ENCODE results near the gene OSBP2.
A peak's percentile ranks its signal among the peaks of the same experiment; 100 is the strongest.
"Not testable (repeated sequence)": the region's sequence is repeated elsewhere in the genome, so short reads cannot be mapped to it uniquely, and the experiment has no call there.

OSBP2 gene, protein sequence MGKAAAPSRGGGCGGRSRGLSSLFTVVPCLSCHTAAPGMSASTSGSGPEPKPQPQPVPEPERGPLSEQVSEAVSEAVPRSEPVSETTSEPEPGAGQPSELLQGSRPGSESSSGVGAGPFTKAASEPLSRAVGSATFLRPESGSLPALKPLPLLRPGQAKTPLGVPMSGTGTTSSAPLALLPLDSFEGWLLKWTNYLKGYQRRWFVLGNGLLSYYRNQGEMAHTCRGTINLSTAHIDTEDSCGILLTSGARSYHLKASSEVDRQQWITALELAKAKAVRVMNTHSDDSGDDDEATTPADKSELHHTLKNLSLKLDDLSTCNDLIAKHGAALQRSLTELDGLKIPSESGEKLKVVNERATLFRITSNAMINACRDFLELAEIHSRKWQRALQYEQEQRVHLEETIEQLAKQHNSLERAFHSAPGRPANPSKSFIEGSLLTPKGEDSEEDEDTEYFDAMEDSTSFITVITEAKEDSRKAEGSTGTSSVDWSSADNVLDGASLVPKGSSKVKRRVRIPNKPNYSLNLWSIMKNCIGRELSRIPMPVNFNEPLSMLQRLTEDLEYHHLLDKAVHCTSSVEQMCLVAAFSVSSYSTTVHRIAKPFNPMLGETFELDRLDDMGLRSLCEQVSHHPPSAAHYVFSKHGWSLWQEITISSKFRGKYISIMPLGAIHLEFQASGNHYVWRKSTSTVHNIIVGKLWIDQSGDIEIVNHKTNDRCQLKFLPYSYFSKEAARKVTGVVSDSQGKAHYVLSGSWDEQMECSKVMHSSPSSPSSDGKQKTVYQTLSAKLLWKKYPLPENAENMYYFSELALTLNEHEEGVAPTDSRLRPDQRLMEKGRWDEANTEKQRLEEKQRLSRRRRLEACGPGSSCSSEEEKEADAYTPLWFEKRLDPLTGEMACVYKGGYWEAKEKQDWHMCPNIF

DNA sequence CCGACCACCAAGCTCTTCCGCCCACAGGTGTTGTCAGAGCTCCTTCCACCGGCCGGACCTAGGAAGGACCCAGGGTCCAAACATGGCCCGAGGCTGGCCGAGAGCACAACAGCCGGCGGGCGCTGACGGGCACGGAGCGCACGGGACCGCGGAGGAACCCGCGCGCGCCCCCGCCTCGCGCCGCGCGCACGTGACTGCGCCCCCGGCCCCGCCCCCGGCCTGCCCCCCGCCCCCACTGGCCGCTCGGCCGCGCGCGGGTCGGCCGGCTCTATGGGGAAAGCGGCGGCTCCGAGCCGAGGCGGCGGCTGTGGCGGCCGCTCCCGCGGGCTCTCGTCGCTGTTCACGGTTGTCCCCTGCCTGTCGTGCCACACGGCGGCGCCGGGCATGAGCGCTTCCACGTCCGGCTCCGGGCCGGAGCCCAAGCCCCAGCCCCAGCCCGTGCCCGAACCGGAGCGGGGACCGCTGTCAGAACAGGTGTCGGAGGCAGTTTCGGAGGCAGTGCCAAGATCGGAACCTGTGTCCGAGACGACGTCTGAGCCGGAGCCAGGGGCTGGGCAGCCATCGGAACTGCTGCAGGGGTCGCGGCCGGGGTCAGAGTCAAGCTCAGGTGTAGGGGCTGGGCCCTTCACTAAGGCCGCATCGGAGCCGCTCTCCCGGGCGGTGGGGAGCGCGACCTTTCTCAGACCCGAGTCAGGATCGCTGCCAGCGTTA is at the start of gene OSBP2:
Gene OSBP2 (plus strand): TSS at position 235 of the 711 bp plus-strand sequence. CDS start 36 bp downstream, at position 271.
- peak; percentile 10 for DNase-seq

DNA sequence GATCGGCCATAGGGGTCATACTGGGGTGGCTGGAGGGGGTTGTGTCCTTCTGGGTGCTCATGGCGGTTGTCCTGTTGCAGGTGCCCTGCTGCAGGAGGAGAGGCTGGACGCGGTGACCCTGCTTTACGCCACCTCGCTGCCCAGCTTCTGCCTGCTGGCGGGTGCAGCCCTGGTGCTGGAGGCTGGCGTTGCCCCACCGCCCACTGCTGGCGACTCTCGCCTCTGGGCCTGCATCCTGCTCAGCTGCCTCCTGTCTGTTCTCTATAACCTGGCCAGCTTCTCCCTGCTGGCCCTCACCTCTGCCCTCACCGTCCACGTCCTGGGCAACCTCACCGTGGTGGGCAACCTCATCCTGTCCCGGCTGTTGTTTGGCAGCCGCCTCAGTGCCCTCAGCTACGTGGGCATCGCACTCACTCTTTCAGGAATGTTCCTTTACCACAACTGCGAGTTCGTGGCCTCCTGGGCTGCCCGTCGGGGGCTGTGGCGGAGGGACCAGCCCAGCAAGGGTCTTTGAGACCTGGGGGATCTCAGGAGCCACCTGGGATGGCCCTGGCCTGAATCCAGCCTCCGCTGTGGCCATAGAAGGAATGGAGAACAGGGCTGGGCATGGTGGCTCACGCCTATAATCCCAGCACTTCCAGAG is 48.0 kb upstream of the OSBP2 start:
- DNase-seq: no peak

DNA sequence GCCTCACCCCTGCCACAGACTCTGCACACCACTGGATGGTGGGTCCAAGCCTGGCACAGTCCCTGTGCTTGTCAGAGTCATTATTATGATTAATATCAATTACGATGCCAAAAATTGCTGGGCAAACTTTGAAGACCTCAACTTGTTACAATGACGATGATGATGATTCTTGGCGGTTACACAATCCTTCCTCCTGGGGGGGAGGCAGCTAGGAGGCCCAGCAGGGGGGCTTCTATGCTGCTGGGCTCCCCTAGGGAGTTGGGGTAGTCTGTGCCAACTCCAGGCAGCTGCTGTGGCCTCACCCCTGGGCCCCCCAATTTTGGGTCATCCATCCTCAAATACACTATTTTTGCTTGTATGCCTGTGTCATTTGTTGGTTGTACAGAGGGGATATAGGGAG is 47.1 kb upstream of the OSBP2 start:
- DNase-seq: no peak

DNA sequence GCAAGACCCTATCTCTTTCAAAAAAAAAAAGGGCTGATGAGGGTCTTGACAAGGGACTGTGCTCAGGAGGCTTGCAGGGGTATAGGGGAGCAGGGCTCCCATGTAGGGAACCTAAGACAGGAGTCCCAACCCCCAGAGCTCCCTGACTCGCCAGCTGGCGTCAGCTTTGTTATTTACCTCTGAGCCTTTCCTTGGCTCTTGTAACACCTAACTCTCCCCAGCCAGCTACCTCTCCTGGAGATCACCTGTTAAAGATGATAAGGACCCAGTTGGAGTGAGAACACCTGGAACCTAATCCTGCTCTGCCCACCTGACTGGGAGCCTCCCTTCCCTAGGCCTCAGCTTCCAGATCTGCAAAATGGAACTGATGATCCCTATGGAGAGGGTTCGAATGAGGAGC is 45.8 kb upstream of the OSBP2 start:
- no peak for DNase-seq

DNA sequence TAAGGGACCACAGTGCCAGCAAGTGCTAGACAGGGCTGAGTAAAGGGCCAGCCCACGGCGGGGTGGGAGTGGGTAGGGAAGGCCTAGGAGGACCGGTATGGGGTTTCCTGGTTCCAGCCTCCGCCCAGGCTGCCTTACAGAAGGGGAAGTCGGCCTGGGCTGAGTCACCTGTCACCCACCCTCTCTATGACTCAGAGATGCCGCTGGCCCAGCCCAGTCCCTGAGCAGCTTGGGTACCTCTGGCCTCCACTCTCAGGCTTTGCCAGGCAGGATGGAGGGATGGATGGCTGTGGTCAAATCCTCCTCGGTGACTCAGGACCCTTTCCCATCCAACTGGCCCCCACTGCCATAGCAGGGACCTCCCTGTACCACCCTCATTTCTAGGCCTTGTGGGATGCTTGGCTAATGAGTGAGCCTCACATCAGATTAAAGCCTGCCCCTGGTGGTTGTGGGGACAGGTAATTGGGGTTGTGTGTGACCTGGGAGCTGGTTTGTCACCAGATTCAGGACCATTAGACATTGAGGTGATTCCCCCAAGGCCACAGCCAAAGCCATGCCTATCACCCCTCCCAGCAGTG is 45.2 kb upstream of the OSBP2 start:
- peak; percentile 80 for DNase-seq

DNA sequence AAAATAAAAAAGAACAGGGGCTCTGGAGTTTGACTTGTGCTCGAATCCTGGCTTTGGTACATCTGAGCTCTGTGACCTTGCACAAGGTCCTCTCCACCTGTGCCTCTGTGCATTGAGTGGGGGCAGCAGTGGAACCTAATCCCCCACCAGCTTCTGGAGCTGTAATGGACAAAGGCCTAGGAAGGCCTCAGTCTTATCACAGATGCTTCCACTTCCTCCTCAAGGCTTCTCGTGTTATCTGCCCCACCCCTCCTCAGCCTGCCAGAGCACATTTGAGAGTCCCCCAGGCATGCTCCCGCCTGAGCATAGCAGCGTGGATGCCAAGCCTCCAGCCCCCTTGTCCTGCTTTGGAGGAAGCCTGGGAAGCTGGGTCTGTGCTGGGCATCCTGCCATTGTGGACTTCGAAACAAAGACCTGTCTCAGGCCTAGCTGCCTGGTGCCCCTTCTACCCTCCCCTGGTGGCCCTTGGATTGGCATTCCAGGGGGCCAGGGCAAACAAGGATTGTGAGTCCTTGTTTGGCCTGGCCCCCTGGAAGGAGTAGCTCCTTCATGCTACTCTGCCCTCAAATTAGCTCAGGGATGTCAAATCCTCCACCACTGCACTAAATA is 44.1 kb upstream of the OSBP2 start:
- no peak for DNase-seq

DNA sequence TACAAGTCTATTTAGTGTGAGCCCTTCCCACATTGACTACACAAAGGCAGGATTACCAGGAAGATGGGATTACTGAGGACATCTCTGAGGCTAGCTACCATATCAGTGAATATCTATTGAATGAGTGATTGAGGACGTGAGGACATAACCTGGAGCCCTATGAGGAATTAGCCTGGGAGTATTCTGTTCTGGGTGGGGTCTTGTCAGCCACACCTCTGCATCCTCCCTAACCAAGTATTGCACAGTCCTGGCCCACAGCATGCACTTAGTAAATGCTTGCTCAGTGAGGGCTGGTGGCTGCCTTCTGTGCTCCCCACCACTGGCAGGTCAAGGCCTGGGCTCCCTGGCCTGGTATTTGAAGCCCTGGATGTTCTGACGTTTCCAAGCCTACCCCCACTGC is 41.8 kb upstream of the OSBP2 start:
- DNase-seq: no peak

DNA sequence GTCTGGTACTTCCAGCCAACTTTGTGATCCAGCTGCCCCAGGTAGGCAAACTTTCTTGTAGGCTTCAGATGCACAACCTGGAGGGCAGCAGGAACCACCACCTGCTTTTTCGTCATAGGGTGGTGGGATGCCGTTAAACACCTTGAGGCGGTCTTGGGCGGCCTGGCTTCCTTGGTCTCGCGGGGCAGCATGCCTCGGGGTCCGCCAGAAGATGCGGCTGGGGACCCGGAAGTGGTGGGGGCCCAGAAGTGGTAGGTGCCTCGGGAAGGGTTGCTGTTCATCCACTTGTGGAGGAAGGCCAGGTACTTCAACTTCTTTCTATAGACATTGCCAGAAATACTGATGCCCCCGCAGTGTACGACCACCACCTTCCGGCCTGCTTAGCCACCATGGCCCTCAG is 40.3 kb upstream of the OSBP2 start:
- DNase-seq: no peak

DNA sequence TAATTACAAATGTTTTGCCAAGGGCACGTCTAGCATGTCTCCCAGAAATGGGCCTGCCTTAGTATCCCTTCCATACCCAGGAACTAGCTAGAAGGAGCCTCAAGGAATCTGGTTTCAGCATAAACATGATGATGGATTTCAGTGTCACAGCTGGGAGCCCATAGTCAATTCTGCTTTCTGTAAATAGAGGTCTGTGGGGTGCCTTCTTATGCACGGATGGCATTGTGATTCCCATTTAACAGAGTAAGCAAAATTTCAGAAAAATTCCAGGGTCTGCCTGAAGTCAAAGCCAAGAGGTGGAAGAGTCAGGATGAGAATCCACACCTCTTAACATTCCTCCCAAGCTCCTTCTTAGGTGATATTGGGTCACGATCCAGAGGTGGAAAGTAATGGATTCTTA is 39.1 kb upstream of the OSBP2 start:
- no peak for DNase-seq

DNA sequence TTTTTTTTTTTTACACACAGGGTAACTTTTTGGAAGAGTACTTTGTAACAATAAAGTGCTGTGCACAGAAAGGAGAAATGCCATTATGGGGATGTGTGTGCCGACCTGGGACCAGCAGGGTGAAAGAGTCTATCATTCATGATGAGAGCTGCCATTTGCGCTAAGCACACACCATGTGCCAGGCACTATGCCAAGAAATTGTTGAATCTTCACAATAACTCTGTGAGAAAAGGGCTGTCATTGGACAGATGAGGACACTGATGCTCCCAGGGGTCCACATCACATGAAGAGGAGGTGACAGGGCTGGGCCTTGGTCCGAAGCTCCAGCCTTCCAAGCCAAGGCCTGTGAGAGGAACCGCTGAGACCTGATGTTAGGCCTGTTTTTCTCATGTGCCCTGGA is 32.6 kb upstream of the OSBP2 start:
- no peak for DNase-seq

DNA sequence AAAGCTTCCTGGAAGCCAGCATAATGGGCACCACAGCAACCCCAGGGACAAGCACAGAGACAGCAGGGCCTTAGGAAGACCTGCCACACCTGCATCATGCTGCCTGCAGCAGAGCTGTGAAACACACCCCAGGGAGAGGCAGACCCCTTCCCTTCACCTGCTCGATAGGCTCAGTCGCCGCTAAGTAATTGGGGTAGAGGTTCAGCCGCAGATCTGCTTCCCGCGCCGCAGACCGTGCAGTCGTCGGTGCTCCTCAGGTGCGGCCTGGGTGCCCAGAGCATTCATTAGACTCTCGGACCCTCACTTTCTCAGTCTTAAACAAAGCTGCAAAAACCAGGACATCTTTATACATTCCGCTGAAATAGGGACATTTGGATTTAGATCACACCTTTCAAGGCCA is 29.9 kb upstream of the OSBP2 start:
- no peak for DNase-seq

DNA sequence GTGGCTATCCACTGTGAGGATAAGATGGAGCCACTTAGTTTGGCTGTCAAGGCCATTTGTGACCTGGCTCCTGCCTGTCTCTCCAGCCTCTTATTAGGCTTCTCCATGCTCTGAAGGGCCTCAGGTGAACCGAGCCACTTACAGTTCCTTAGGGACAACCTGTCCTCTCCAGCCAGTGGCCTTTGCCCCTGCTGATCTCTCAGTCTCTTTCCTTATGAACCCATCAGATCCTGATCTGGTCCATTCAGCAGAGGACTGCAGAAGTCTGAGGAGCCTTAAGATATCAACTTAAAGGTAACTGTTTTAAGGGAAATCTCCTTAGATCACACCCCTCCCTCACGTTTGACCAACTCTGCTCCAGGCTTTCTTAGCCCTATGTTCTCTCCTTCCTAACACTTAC is 29.4 kb upstream of the OSBP2 start:
- no peak for DNase-seq

DNA sequence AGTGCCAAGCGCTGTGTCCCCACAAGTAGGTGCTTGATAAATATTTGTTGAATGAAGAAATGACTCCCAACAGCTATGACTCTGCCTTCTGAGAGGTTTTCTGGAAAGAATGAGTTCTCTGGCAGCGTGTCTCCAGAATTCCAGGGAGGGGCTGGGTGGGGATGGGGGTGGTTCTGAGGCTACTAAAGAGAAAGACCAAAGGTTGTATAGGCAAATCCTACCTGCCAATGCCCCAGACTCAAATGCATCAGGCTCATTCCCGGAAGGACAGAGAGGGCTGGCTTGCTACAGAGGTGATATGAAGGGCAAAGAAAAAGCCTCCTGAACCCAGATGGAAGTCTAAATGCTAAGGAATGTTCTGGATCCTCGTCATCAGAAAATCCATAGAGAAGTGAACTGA is 28.9 kb upstream of the OSBP2 start:
- no peak for DNase-seq

DNA sequence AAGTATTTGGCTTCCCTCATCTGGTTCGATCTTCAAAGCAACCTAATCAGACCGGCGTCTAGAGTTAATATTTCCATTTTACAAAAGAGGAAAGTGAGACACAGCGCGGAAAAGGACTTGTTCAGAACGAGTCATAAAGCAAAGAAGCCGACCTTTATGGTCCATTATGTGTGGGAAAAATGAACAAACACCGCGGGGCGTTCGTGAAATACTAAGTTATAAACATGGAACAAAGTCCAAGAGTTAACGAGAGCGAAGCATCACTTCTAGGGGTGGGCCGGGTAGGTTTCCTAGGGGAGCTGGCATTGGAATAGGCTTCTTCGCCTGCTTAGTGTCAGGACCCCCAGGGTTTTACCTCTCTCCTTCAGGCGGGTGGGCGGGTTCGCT is 27.6 kb upstream of the OSBP2 start:
- no peak for DNase-seq

DNA sequence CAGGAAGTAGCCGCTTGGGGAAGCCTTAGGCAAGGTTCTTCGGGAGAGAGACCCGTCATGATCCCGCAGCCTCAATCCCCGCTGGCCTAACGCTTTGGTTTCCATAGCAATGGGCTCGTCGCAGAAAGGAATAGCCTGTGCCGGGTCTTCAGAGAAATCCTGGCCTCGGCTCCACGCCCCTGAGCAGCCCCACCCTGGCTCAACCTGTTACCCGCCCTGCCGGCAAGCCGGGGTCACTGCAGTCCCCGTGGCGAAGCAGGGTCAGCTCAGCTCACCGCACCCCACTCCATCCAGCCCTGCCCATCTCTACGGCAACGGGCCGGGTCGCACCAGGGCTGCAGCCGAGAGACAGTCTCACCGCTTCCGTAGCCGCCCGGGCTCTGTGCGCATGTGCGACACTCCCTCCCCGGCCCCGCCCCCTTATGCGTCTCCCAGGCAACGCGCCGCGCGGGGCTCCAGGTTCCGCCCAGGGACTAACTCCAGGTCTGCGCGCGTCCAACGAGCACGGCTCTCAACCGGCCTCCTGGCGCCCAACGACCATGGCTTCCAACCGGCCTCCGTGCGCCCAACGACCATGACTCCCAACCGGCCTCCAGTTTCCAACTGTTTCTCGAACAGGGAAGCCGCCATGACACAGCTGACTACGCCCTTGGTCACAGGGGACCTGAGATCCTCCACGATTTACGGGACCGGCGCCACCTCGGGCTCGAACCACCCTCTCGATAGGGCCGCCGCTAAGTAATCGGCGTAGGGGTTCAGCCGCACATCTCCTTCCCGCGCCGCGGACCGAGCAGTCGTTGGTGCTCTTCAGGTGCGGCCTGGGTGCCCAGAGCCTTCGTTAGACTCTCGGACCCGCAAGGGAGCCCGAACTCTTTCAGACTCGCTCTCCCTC is 26.9 kb upstream of the OSBP2 start, which contains the start of gene DUSP18:
Gene DUSP18 (minus strand): TSS at position 382 of the 892 bp plus-strand sequence. CDS start 3,872 bp downstream, outside the sequence.
- DNase-seq: peak; percentile 88

DNA sequence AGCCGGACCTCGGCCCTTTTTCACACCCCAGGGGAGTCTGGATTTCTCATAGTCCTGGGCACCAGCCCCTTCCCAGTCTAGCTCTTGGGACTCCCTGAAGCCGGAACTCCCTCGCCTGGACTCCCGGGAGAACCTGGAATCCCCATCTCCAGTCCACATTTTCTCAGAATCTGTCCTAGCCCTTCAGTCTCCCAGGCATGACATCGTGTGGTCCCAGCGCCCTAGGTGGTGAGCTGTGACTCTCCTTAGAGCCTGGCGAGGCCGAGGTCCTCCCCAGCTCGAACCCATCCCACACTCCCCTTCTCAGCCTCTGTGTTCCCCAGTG is 26.3 kb upstream of the OSBP2 start:
- no peak for DNase-seq

DNA sequence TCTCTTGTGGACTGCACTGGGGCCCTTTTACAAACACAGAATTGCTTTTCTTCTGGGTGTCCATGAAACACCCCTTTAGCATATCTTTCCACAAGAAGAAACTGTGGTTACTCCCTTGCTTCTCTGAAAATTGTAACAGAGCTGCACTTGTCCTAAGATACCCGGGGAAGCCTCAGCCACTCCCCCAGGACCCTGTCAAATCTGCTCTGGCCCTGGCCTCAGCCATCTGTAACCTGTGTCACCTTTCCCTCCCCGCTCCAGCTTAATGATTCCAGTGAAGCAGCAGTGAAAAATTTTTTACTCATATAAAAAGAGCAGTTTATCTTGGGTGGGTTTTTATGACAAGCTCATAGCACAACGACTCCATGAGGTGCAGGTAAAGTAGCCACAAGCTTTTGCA is 23.6 kb upstream of the OSBP2 start:
- DNase-seq: no peak

DNA sequence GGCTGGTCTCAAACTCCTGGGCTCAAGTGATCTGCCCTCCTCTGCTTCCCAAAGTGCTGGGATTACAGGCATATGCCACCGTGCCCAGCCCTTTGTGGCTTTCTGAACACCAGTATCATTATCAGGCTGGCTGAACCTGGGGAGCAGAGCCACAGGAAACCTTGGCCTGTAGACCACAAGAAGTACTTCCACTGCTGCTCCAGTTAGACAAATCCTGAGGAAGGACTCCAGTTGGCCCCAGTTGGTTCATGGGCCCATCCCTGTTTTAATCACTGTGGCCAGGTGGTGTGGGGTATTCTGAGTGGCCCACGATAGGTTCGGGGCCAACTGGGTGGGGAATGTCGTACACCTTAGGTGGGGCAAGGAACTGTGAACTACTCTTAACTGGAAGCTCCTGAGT is 21.5 kb upstream of the OSBP2 start:
- no peak for DNase-seq

DNA sequence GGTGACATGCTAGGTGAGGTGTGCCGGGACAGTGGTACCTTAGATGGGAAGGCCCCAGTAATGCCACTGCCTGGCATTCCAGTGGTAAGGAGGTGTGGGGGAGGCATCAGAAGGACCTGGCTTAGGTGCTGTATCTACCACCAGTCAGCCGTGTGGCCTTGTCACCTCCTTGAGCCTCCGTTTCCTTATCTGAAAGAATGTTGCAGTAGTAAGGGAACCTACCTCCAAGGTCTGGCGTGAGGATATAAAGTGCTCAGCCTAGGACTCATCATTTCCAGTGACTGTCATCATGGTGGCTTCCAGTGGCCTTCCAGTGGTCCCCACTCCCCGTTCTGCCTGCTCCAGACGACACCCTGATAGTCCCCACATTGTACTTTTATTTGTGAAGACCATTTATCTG is 20.2 kb upstream of the OSBP2 start:
- DNase-seq: no peak

DNA sequence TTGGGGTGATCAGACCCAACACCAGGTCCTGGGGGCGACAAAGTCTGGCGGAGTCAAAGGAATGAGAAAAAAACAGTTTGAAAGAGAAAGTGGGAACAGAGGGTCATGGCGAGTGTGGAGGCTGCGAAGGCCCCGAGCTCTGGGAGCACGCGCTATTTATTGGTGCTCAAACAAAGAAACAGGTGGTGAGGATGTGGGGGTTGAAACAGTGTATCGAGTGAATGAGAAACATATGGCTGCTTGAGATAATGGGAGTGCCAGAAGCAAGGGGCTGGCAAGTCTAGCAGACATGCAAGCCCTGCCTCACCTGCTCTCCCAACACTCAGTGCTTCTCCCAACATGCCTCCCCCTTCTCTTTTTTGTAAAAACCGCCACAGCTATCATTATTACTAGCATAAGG is 19.2 kb upstream of the OSBP2 start:
- DNase-seq: no peak

DNA sequence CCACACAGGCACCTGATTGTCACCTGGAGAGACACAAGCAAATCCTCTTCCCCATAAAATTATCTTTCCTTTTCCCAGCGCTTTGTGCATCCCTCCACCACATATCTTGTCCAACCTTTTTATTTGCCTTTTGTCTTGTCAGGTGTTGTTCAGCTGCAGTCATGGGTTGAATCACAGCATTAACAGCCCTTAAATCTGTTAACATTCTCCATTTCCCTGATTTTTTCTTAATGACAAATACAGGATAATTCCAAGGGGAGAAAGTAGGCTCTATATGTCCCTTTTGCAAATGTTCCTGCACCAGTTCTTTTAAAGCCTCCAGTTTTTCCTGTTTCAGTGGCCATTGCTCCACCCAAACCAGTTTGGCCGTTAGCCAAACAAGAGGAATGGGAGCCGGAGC is 18.1 kb upstream of the OSBP2 start:
- not testable (repeated sequence) for DNase-seq

All from fibroblast of skin of right biceps (primary cell).